Measurements from ENCODE around the gene CRHR2.
A peak's percentile ranks its signal among the peaks of the same experiment; 100 is the strongest.

CRHR2 gene

GRCh38 chr7:30679664-30680063 lies 2.6 kb downstream of the CRHR2 start:
- DNase-seq (ENCODE audit: low read depth), result no peak

GRCh38 chr7:30678805-30679204 lies 3.5 kb downstream of the CRHR2 start:
- no peak for DNase-seq (ENCODE audit: low read depth)

- no peak for DNase-seq (ENCODE audit: low read depth)
These were observed 7.4 kb downstream of the CRHR2 start for GRCh38 chr7:30674876-30675275.

GRCh38 chr7:30674420-30674819 lies 7.8 kb downstream of the CRHR2 start:
- DNase-seq (ENCODE audit: low read depth), result no peak

GRCh38 chr7:30671793-30672465 lies 10.3 kb downstream of the CRHR2 start:
- peak; percentile 47 for DNase-seq (ENCODE audit: low read depth)

GRCh38 chr7:30668102-30668501 lies 14.2 kb downstream of the CRHR2 start:
- DNase-seq (ENCODE audit: low read depth), result no peak

- no peak for DNase-seq (ENCODE audit: low read depth)
These were observed 15.1 kb downstream of the CRHR2 start for GRCh38 chr7:30667172-30667571.

- DNase-seq (ENCODE audit: low read depth), result no peak
These were observed 16.8 kb downstream of the CRHR2 start for GRCh38 chr7:30665449-30665848.

GRCh38 chr7:30665043-30665442 lies 17.2 kb downstream of the CRHR2 start:
- DNase-seq (ENCODE audit: low read depth), result no peak

- no peak for DNase-seq (ENCODE audit: low read depth)
These were observed 17.9 kb downstream of the CRHR2 start for GRCh38 chr7:30664184-30664885.

- no peak for DNase-seq (ENCODE audit: low read depth)
These were observed 18.8 kb downstream of the CRHR2 start for GRCh38 chr7:30663414-30663813.

GRCh38 chr7:30662431-30662939 lies 19.8 kb downstream of the CRHR2 start:
- DNase-seq (ENCODE audit: low read depth), result no peak

- no peak for DNase-seq (ENCODE audit: low read depth)
These were observed 20.3 kb downstream of the CRHR2 start for GRCh38 chr7:30661926-30662325.

GRCh38 chr7:30660331-30661255 lies 21.7 kb downstream of the CRHR2 start:
- no peak for DNase-seq (ENCODE audit: low read depth)

- DNase-seq (ENCODE audit: low read depth), result no peak
These were observed 22.9 kb downstream of the CRHR2 start for GRCh38 chr7:30659312-30659711.

- DNase-seq (ENCODE audit: low read depth), result no peak
These were observed 23.7 kb downstream of the CRHR2 start for GRCh38 chr7:30658479-30659074.

- DNase-seq (ENCODE audit: low read depth), result no peak
These were observed 25.1 kb downstream of the CRHR2 start for GRCh38 chr7:30657131-30657530.

GRCh38 chr7:30656006-30656957 lies 26.0 kb downstream of the CRHR2 start:
- DNase-seq (ENCODE audit: low read depth), result no peak

GRCh38 chr7:30655096-30655970 lies 26.9 kb downstream of the CRHR2 start:
- no peak for DNase-seq (ENCODE audit: low read depth)

Measured in fibroblast of gingiva (primary cell).